A549 (cell line): ENCODE results near the gene ST14. TPM values are rescaled to one million over a fixed set of nuclear protein-coding genes. Genes with fewer than 3 reads are reported as not detected.

ENCODE experiments used
- ATAC-seq, 2 experiments: fragments of 200-7000 bp in 1 of 2; fragments of >200 bp in 1 of 2; cut with Nextera tagmentation in 1 of 2; cut with Tn5 transposase in 1 of 2; 3 replicates each; pipeline versions ENCODE4 v1.8.0 to v1.9.1; 2018 to 2020; ENCODE audit warnings: mild to moderate bottlenecking in 1 of 2, moderate library complexity in 1 of 2
- CTCF ChIA-PET: fragments of 300-600 bp; sonication (Branson Sonifier 250); formaldehyde crosslinking; extraction: SDS; loops from one replicate; lab custom pipeline; 2021; ENCODE audit warnings: antibody characterized with exemption, inconsistent platforms; lab: Yijun Ruan, JAX
- POLR2A ChIA-PET: fragments of 350-600 bp; formaldehyde crosslinking; extraction: SDS; loops from one replicate; lab custom pipeline; 2021; ENCODE audit warnings: antibody characterized with exemption, inconsistent platforms; lab: Yijun Ruan, JAX
- DNase-seq, 2 experiments: peaks; one replicate each; pipeline versions ENCODE4 v3.0.0 to v3.0.0-alpha.2; 2011 to 2016; ENCODE audit warnings: low read depth in 1 of 2, low spot score in 1 of 2
- FAIRE-seq: peaks from 2 replicates; lab custom pipeline; 2011; peaks lifted over from hg19 to GRCh38; lab: Jason Lieb, UNC
- H3K27ac ChIP-seq, 2 experiments: fragments of >200 bp; sonication (Bioruptor Twin); formaldehyde crosslinking; 3 replicates each; pipeline ENCODE4 v1.5.1; 2016 to 2017
- H3K4me1 ChIP-seq: fragments of >200 bp; sonication (Bioruptor Twin); formaldehyde crosslinking; 3 replicates; pipeline ENCODE4 v1.6.1; 2016
- H3K4me2 ChIP-seq: fragments of >200 bp; sonication (Bioruptor Twin); formaldehyde crosslinking; 3 replicates; pipeline ENCODE4 v1.6.1; 2016
- H3K4me3 ChIP-seq: fragments of >200 bp; sonication (Bioruptor Twin); formaldehyde crosslinking; 3 replicates; pipeline ENCODE4 v1.5.1; 2016
- H3K9me3 ChIP-seq: fragments of >200 bp; sonication (Bioruptor Twin); formaldehyde crosslinking; 3 replicates; pipeline ENCODE4 v1.6.1; 2016
- CBX8 ChIP-seq: fragments of 200-600 bp; sonication (generic); IDR thresholded peaks from 2 replicates; pipeline ENCODE4 v1.6.1; 2016
- CEBPB ChIP-seq, 2 experiments: fragments of >200 bp in 1 of 2; sonication (Bioruptor Twin) in 1 of 2; formaldehyde crosslinking in 1 of 2; IDR thresholded peaks; 2 replicates each; pipeline ENCODE4 v1.6.1; 2012 to 2016
- CHD2 ChIP-seq: fragments of 150-350 bp; IDR thresholded peaks from 2 replicates; pipeline ENCODE4 v1.6.1; 2014; ENCODE audit warnings: low read length; ENCODE audit not compliant: partially characterized antibody
- ELK1 ChIP-seq: fragments of 150-350 bp; IDR thresholded peaks from 2 replicates; pipeline ENCODE4 v1.6.1; 2014; ENCODE audit warnings: low read depth, mild to moderate bottlenecking, low read length
- EP300 ChIP-seq, 2 experiments: fragments of >200 bp; sonication (Bioruptor Twin); formaldehyde crosslinking; IDR thresholded peaks; 2 replicates in 1 of 2; 3 replicates in 1 of 2; pipeline ENCODE4 v1.6.1; 2016 to 2017
- ESRRA ChIP-seq: fragments of 150-350 bp; IDR thresholded peaks from 2 replicates; pipeline ENCODE4 v1.6.1; 2014; ENCODE audit warnings: mild to moderate bottlenecking, low read length, borderline replicate concordance
- FOSB ChIP-seq: fragments of 250-450 bp; sonication (Bioruptor Pico); IDR thresholded peaks from 2 replicates; pipeline ENCODE4 v1.5.0; 2020; ENCODE audit warnings: mild to moderate bottlenecking, moderate library complexity
- FOSL2 ChIP-seq, 2 experiments: fragments of 450-650 bp in 1 of 2; fragments of >200 bp in 1 of 2; sonication (Bioruptor Twin) in 1 of 2; formaldehyde crosslinking; IDR thresholded peaks; 2 replicates each; pipeline versions ENCODE4 v1.5.0 to v1.6.1; 2016 to 2020; ENCODE audit warnings: mild to moderate bottlenecking in 1 of 2, moderate library complexity in 1 of 2
- HEYL ChIP-seq: fragments of 250-450 bp; sonication (Bioruptor Pico); IDR thresholded peaks from 2 replicates; pipeline ENCODE4 v1.8.0; 2021; ENCODE audit warnings: mild to moderate bottlenecking, moderate library complexity
- HOXA7 ChIP-seq: fragments of 250-450 bp; sonication (Bioruptor Pico); IDR thresholded peaks from 2 replicates; pipeline ENCODE4 v1.5.0; 2020; ENCODE audit warnings: mild to moderate bottlenecking, moderate library complexity
- HOXB13 ChIP-seq: fragments of 250-450 bp; sonication (Bioruptor Pico); IDR thresholded peaks from 2 replicates; pipeline ENCODE4 v1.5.0; 2020; ENCODE audit warnings: low read depth, mild to moderate bottlenecking, moderate library complexity
- JUNB ChIP-seq: fragments of >200 bp; sonication (Bioruptor Twin); formaldehyde crosslinking; IDR thresholded peaks from 2 replicates; pipeline ENCODE4 v1.6.1; 2016
- KDM1A ChIP-seq: fragments of 200-600 bp; sonication (generic); IDR thresholded peaks from 2 replicates; pipeline ENCODE4 v1.6.1; 2016; ENCODE audit warnings: low read depth, mild to moderate bottlenecking
- KDM5A ChIP-seq: fragments of 200-600 bp; sonication (generic); IDR thresholded peaks from 2 replicates; pipeline ENCODE4 v1.6.1; 2016; ENCODE audit warnings: antibody characterized with exemption, mild to moderate bottlenecking
- MAZ ChIP-seq: fragments of 150-350 bp; IDR thresholded peaks from 2 replicates; pipeline ENCODE4 v1.6.1; 2014; ENCODE audit warnings: antibody characterized with exemption, low read depth, low read length, borderline replicate concordance
- MYC ChIP-seq: IDR thresholded peaks from 2 replicates; pipeline ENCODE4 v1.6.1; 2012; ENCODE audit warnings: mild to moderate bottlenecking, inconsistent platforms, low read length, improper control_type of control experiment, borderline replicate concordance
- PHF8 ChIP-seq: fragments of 200-600 bp; sonication (generic); IDR thresholded peaks from 2 replicates; pipeline ENCODE4 v1.6.1; 2016; ENCODE audit warnings: low read depth, mild to moderate bottlenecking, antibody characterized with exemption, moderate library complexity, borderline replicate concordance
- RAD21 ChIP-seq, 2 experiments: fragments of >200 bp in 1 of 2; sonication (Bioruptor Twin) in 1 of 2; formaldehyde crosslinking in 1 of 2; IDR thresholded peaks in 1 of 2; conservative IDR thresholded peaks in 1 of 2; 2 replicates in 1 of 2; 3 replicates in 1 of 2; pipeline ENCODE4 v1.6.1; 2012 to 2018; ENCODE audit warnings: inconsistent platforms in 1 of 2
- TP53 ChIP-seq: fragments of 250-450 bp; sonication (Bioruptor Pico); IDR thresholded peaks from 2 replicates; pipeline ENCODE4 v1.5.0; 2021; ENCODE audit warnings: mild to moderate bottlenecking, moderate library complexity
- ZC3H11A ChIP-seq: fragments of 450-650 bp; IDR thresholded peaks from 2 replicates; pipeline ENCODE4 v1.6.1; 2014; ENCODE audit warnings: antibody characterized with exemption, mild to moderate bottlenecking
- ZNF302 ChIP-seq: fragments of 250-450 bp; sonication (Bioruptor Pico); IDR thresholded peaks from 2 replicates; pipeline ENCODE4 v1.9.0; 2021; ENCODE audit warnings: inconsistent platforms, mild to moderate bottlenecking, moderate library complexity
- WGBS: methylation state at CpG from one replicate; pipeline ENCODE4 v1.1.6; 2017; ENCODE audit errors: missing lambda C conversion rate; 5-methylcytosine and 5-hydroxymethylcytosine counted together
- polyA plus RNA-seq, 4 experiments: library from polyadenylated mRNA; depleted of rRNA in 3 of 4; stranded (reverse); fragments of >200 nt; fragmentation: RNase III in 1 of 4; extraction: RNeasy Plus Mini Kit Qiagen cat#74134 plus additional on column Dnase treatment in 1 of 4; gene quantifications; 2 replicates in 3 of 4; 3 replicates in 1 of 4; pipeline ENCODE4 v1.2.3, GENCODE V29; 2011 to 2017
- TF ChIP-seq, protein P1 (sequence below): fragments of 250-450 bp; sonication (Bioruptor Pico); IDR thresholded peaks from 2 replicates; pipeline ENCODE4 v1.5.0; 2020; ENCODE audit warnings: low read depth, mild to moderate bottlenecking, moderate library complexity
- TF ChIP-seq, protein P2 (sequence below): IDR thresholded peaks from 2 replicates; pipeline ENCODE4 v1.6.1; 2012; ENCODE audit warnings: low read depth, borderline replicate concordance
- TF ChIP-seq, protein P3 (sequence below): fragments of 250-450 bp; sonication (Bioruptor Pico); IDR thresholded peaks from 2 replicates; pipeline ENCODE4 v1.5.0; 2021; ENCODE audit warnings: mild to moderate bottlenecking, moderate library complexity, borderline replicate concordance

Gene ST14
- polyA plus RNA-seq, 2 of the 4 experiments (the other 2 are of a cell fraction) = 0.05 to 0.17 TPM

- POLR2A ChIA-PET = no interaction called here
- no peak overlapping the region for H3K4me3 ChIP-seq
- H3K9me3 ChIP-seq = no peaks in the 10 kb centered on the region
- H3K27ac ChIP-seq = no peak overlapping the region
- H3K4me2 ChIP-seq = no peak overlapping the region
- FAIRE-seq (no peak), DNase-seq (no peak), ATAC-seq (no peak)
- 72% methylated on average over 14 of the region's 22 CpGs for WGBS
- CTCF ChIA-PET = interaction anchor here (1.4 to 1.5 kb wide), 2 partner anchors 476 to 664 kb away, joined by 3 to 4 read pairs; no protein-coding TSS in a partner anchor
- no peaks in the 10 kb centered on the region for H3K4me1 ChIP-seq
- TF ChIP-seq, protein P1, sequence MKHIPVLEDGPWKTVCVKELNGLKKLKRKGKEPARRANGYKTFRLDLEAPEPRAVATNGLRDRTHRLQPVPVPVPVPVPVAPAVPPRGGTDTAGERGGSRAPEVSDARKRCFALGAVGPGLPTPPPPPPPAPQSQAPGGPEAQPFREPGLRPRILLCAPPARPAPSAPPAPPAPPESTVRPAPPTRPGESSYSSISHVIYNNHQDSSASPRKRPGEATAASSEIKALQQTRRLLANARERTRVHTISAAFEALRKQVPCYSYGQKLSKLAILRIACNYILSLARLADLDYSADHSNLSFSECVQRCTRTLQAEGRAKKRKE (CRISPR knock-in tag) = no peak
- TF ChIP-seq RAD21 (conservative IDR thresholded peaks at IDR 0.05 in 1 of 2, IDR thresholded peaks at IDR 0.05 in 1 of 2) (no peak), FOSB (CRISPR knock-in tag) (no peak), ESRRA (no peak), CEBPB (IDR thresholded peaks at IDR 0.05) (no peak)
These were observed 38.7 kb downstream of the ST14 start for GRCh38 chr11:130198292-130198691.

GRCh38 chr11:130198964-130199363 lies 39.4 kb downstream of the ST14 start:
- Histone ChIP-seq H3K4me3 (no peak overlapping the region), H3K27ac (no peak overlapping the region), H3K4me2 (no peak overlapping the region), H3K4me1 (no peaks in the 10 kb centered on the region), H3K9me3 (no peaks in the 10 kb centered on the region)
- 91% methylated on average over 8 of the region's 15 CpGs for WGBS
- ChIA-PET POLR2A (no interaction called here), CTCF (interaction anchor here (1.0 to 1.6 kb wide), 4 partner anchors 14 to 663 kb away, joined by 3 to 4 read pairs (median 4); no protein-coding TSS in a partner anchor)
- TF ChIP-seq ZNF302 (no peak), HEYL (CRISPR knock-in tag) (no peak), ESRRA (no peak), KDM5A (no peak), EP300 (IDR thresholded peaks at IDR 0.05) (no peak), TP53 (CRISPR knock-in tag) (no peak), HOXB13 (CRISPR knock-in tag) (no peak), ZC3H11A (no peak), CBX8 (no peak), JUNB (no peak), ELK1 (no peak), CHD2 (no peak), KDM1A (no peak), MAZ (no peak), MYC (no peak), PHF8 (no peak), HOXA7 (no peak), FOSL2 (IDR thresholded peaks at IDR 0.05) (no peak), FOSL2 (CRISPR knock-in tag; IDR thresholded peaks at IDR 0.05) (no peak)
- TF ChIP-seq, protein P2, sequence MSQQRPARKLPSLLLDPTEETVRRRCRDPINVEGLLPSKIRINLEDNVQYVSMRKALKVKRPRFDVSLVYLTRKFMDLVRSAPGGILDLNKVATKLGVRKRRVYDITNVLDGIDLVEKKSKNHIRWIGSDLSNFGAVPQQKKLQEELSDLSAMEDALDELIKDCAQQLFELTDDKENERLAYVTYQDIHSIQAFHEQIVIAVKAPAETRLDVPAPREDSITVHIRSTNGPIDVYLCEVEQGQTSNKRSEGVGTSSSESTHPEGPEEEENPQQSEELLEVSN = no peak
- TF ChIP-seq, protein P3, sequence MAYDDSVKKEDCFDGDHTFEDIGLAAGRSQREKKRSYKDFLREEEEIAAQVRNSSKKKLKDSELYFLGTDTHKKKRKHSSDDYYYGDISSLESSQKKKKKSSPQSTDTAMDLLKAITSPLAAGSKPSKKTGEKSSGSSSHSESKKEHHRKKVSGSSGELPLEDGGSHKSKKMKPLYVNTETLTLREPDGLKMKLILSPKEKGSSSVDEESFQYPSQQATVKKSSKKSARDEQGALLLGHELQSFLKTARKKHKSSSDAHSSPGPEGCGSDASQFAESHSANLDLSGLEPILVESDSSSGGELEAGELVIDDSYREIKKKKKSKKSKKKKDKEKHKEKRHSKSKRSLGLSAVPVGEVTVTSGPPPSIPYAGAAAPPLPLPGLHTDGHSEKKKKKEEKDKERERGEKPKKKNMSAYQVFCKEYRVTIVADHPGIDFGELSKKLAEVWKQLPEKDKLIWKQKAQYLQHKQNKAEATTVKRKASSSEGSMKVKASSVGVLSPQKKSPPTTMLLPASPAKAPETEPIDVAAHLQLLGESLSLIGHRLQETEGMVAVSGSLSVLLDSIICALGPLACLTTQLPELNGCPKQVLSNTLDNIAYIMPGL (CRISPR knock-in tag) = no peak
- no peak for DNase-seq
- FAIRE-seq = no peak
- peak; percentile 66 to 73; a peak in 4 of 6 replicates for ATAC-seq
